Right forelimb (tissue), 1 donor: ENCODE results near the gene CDCA3.

Experiments
- DNase-seq: peaks from one replicate; pipeline ENCODE4 v3.0.0-alpha.2; 2018

CDCA3 gene

GRCh38 chr12:6819106-6820030 lies 31.7 kb downstream of the CDCA3 start:
- no peak for DNase-seq

- no peak for DNase-seq
These were observed 32.4 kb downstream of the CDCA3 start for GRCh38 chr12:6818645-6819044.

GRCh38 chr12:6818222-6818621 lies 32.9 kb downstream of the CDCA3 start:
- DNase-seq, result no peak

- no peak for DNase-seq
These were observed 33.4 kb downstream of the CDCA3 start for GRCh38 chr12:6817662-6818157.

DNA sequence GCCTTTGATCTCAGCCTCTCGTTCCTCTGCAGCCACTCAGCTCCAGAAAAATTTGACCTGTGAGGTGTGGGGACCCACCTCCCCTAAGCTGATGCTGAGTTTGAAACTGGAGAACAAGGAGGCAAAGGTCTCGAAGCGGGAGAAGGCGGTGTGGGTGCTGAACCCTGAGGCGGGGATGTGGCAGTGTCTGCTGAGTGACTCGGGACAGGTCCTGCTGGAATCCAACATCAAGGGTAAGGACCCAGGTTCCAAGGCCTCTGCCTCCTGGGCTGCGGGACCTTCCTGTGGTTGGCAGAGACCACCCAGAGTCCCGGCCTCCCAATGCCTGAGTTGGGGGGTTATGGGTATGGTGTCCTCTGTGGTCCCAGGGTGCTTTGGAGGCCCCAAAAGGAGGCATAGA lies 34.0 kb downstream of the CDCA3 start:
- DNase-seq, result no peak

GRCh38 chr12:6816598-6816997 lies 34.5 kb downstream of the CDCA3 start:
- no peak for DNase-seq

DNA sequence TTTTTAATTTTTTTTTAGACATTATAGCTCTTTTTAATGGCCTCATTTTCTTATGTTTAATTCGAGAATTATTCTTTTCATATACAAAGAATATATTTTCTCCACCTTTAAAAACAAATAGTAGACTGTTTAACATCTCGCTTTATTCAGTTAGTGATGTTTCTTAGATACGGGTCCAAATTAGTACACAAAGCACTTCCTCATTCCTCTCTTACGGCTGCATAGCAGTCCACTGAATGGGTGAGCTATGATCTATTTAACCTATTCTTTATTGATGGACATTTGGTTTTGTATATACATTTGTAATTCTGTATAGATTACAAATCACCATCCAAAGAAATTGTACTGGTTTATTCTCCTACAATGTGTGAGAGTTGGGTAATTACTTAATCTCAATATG lies 37.7 kb downstream of the CDCA3 start:
- DNase-seq, result no peak

DNA sequence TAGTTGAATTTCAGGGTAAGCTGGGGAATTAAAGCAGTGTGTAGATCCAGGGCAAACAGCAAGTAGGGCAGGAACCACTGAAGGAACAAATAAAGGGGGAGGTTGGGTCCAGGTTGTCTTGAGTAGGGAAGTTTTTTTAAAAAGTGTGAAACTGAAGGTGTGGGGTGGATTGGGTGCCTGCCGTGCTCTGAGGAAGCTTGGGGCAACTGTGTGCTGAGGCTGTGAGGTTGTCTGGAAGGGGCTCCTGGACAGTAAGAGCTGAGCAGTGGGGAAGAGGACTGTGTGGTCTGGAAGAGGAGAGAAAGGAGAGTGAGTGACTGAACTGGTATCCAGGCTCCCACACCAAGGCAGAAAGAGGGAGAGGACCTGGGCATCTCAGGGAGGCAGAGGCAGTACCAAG lies 40.3 kb downstream of the CDCA3 start:
- no peak for DNase-seq

- no peak for DNase-seq
These were observed 42.0 kb downstream of the CDCA3 start for GRCh38 chr12:6809056-6809455.

GRCh38 chr12:6807170-6807569 lies 43.9 kb downstream of the CDCA3 start:
- no peak for DNase-seq

DNA sequence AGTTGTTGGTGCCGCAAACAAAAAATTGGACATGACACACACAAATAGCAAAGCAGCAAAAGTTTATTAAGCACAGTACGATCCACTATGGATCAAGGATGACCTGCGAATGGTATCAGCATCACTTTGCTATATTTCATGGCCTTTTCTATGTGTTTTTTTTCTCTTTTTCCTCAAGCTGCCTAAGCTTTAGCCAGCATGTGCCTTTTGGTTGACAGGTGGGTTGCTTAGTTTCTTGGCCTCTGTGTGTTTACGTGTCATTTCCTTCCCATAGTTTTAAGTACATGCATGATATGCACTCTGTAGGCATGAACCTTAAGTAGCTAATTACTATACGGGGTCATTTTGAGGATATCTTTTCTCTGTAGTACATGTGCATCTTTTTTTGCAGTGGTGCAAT lies 51.9 kb downstream of the CDCA3 start:
- no peak for DNase-seq
